ENCODE measurements around the gene DNAH3. TPM values are rescaled to one million over a fixed set of nuclear protein-coding genes. Genes with fewer than 3 reads are reported as not detected.

The DNAH3 gene
- total RNA-seq, 1 donor, result not detected

GRCh38 chr16:20957153-20957552 is 193.5 kb downstream of the DNAH3 start:
- H3K4me2 ChIP-seq (ENCODE audit: insufficient read depth, low read length), result no peak overlapping the region
- H4K20me1 ChIP-seq (ENCODE audit: insufficient read depth, low read length), result no peaks in the 10 kb centered on the region
- no peaks in the 10 kb centered on the region for H3K79me2 ChIP-seq (ENCODE audit: insufficient read depth, low read length)
- TF ChIP-seq CTCF (IDR thresholded peaks at IDR 0.05; ENCODE audit: extremely low read depth, low read depth, low read length), result no peak
- no peak for DNase-seq (ENCODE audit: insufficient read length, low spot score, missing footprints)
- H3K36me3 ChIP-seq (ENCODE audit: insufficient read depth, low read length), result no peaks in the 10 kb centered on the region
- H2AFZ ChIP-seq (ENCODE audit: low read length), result no peak overlapping the region
- H3K27ac ChIP-seq (ENCODE audit: low read depth, low read length), result no peak overlapping the region
- no peak overlapping the region for H3K4me3 ChIP-seq (ENCODE audit: insufficient read depth, low read length)
- no peaks in the 10 kb centered on the region for H3K27me3 ChIP-seq (ENCODE audit: insufficient read depth, low read length)
- peaks cover 6% of the 10 kb centered on the region for H3K4me1 ChIP-seq (ENCODE audit: insufficient read depth, low read length)
- no peaks in the 10 kb centered on the region for H3K9me3 ChIP-seq (ENCODE audit: low read depth, low read length)

GRCh38 chr16:20956319-20956718 is 194.3 kb downstream of the DNAH3 start:
- H3K9me3 ChIP-seq (ENCODE audit: low read depth, low read length), result no peaks in the 10 kb centered on the region
- H3K4me3 ChIP-seq (ENCODE audit: insufficient read depth, low read length), result no peak overlapping the region
- peak overlapping the region; percentile 57 for H2AFZ ChIP-seq (ENCODE audit: low read length)
- H3K27me3 ChIP-seq (ENCODE audit: insufficient read depth, low read length), result no peaks in the 10 kb centered on the region
- no peak overlapping the region for H3K4me2 ChIP-seq (ENCODE audit: insufficient read depth, low read length)
- no peaks in the 10 kb centered on the region for H3K79me2 ChIP-seq (ENCODE audit: insufficient read depth, low read length)
- peak; percentile 8 for TF ChIP-seq CTCF (IDR thresholded peaks at IDR 0.05; ENCODE audit: extremely low read depth, low read depth, low read length)
- H3K27ac ChIP-seq (ENCODE audit: low read depth, low read length), result no peak overlapping the region
- H4K20me1 ChIP-seq (ENCODE audit: insufficient read depth, low read length), result no peaks in the 10 kb centered on the region
- H3K4me1 ChIP-seq (ENCODE audit: insufficient read depth, low read length), result peaks cover 6% of the 10 kb centered on the region
- DNase-seq (ENCODE audit: insufficient read length, low spot score, missing footprints), result no peak
- no peaks in the 10 kb centered on the region for H3K36me3 ChIP-seq (ENCODE audit: insufficient read depth, low read length)

GRCh38 chr16:20954574-20954973 is 196.1 kb downstream of the DNAH3 start:
- Histone ChIP-seq H3K4me2 (ENCODE audit: insufficient read depth, low read length) (no peak overlapping the region), H3K27me3 (ENCODE audit: insufficient read depth, low read length) (no peaks in the 10 kb centered on the region), H3K27ac (ENCODE audit: low read depth, low read length) (no peak overlapping the region), H3K4me1 (ENCODE audit: insufficient read depth, low read length) (peaks cover 6% of the 10 kb centered on the region), H2AFZ (ENCODE audit: low read length) (no peak overlapping the region), H3K79me2 (ENCODE audit: insufficient read depth, low read length) (no peaks in the 10 kb centered on the region), H3K4me3 (ENCODE audit: insufficient read depth, low read length) (no peak overlapping the region), H3K36me3 (ENCODE audit: insufficient read depth, low read length) (no peaks in the 10 kb centered on the region), H3K9me3 (ENCODE audit: low read depth, low read length) (no peaks in the 10 kb centered on the region), H4K20me1 (ENCODE audit: insufficient read depth, low read length) (no peaks in the 10 kb centered on the region)
- no peak for TF ChIP-seq CTCF (IDR thresholded peaks at IDR 0.05; ENCODE audit: extremely low read depth, low read depth, low read length)
- DNase-seq (ENCODE audit: insufficient read length, low spot score, missing footprints), result no peak

GRCh38 chr16:20952139-20952920 is 198.3 kb downstream of the DNAH3 start:
- Histone ChIP-seq H4K20me1 (ENCODE audit: insufficient read depth, low read length) (no peaks in the 10 kb centered on the region), H3K9me3 (ENCODE audit: low read depth, low read length) (no peaks in the 10 kb centered on the region), H3K27me3 (ENCODE audit: insufficient read depth, low read length) (no peaks in the 10 kb centered on the region), H3K4me2 (ENCODE audit: insufficient read depth, low read length) (peak overlapping the region; percentile 53), H3K27ac (ENCODE audit: low read depth, low read length) (no peak overlapping the region), H3K4me1 (ENCODE audit: insufficient read depth, low read length) (peaks cover 6% of the 10 kb centered on the region), H3K36me3 (ENCODE audit: insufficient read depth, low read length) (no peaks in the 10 kb centered on the region), H3K79me2 (ENCODE audit: insufficient read depth, low read length) (no peaks in the 10 kb centered on the region), H3K4me3 (ENCODE audit: insufficient read depth, low read length) (peak overlapping the region; percentile 36), H2AFZ (ENCODE audit: low read length) (peak overlapping the region; percentile 40)
- no peak for DNase-seq (ENCODE audit: insufficient read length, low spot score, missing footprints)
- TF ChIP-seq CTCF (IDR thresholded peaks at IDR 0.05; ENCODE audit: extremely low read depth, low read depth, low read length), result no peak

Data from osteoblast (primary cell).